H1 (cell line): Measurements from ENCODE around the gene PAIP1. TPM values are rescaled to one million over a fixed set of nuclear protein-coding genes. Genes with fewer than 3 reads are reported as not detected.

Experiments
- CTCF ChIA-PET: fragments of 300-600 bp; sonication (Branson Sonifier 250); formaldehyde crosslinking; loops from one replicate; lab custom pipeline; 2021; ENCODE audit not compliant: partially characterized antibody; lab: Charles Lee
- POLR2A ChIA-PET: fragments of 300-600 bp; sonication (Branson Sonifier 250); formaldehyde crosslinking; loops from one replicate; lab custom pipeline; 2021; ENCODE audit warnings: inconsistent platforms; ENCODE audit not compliant: partially characterized antibody; lab: Charles Lee
- DNase-seq, 2 experiments: peaks; one replicate each; pipeline versions ENCODE4 v3.0.0 to v3.0.0-alpha.2; 2010 to 2022; ENCODE audit warnings: low spot score in 2 of 2, low read depth in 1 of 2, mixed read lengths in 1 of 2
- FAIRE-seq: peaks from 2 replicates; lab custom pipeline; 2011; peaks lifted over from hg19 to GRCh38; lab: Jason Lieb, UNC
- H2AFZ ChIP-seq: 2 replicates; pipeline ENCODE4 v1.8.1; 2012; ENCODE audit warnings: low read length, inconsistent platforms
- H2AK5ac ChIP-seq: 2 replicates; pipeline ENCODE4 v1.6.1; 2013; ENCODE audit warnings: low read depth, low read length
- H2BK120ac ChIP-seq: replicated peaks from 2 replicates; pipeline ENCODE3; 2013; ENCODE audit warnings: low read depth, low read length, inconsistent platforms
- H2BK12ac ChIP-seq: 2 replicates; pipeline ENCODE4 v1.6.1; 2013; ENCODE audit warnings: low read depth, low read length
- H2BK15ac ChIP-seq: 2 replicates; pipeline ENCODE4 v1.6.1; 2013; ENCODE audit warnings: low read length
- H2BK20ac ChIP-seq: 2 replicates; pipeline ENCODE4 v1.6.1; 2013; ENCODE audit warnings: low read length
- H2BK5ac ChIP-seq: 2 replicates; pipeline ENCODE4 v1.6.1; 2013; ENCODE audit warnings: low read depth, low read length
- H3K14ac ChIP-seq: 2 replicates; pipeline ENCODE4 v1.6.1; 2013; ENCODE audit warnings: inconsistent platforms; ENCODE audit not compliant: insufficient read length
- H3K18ac ChIP-seq: 2 replicates; pipeline ENCODE4 v1.6.1; 2013; ENCODE audit warnings: low read length; ENCODE audit errors: extremely low read depth
- H3K23ac ChIP-seq: 2 replicates; pipeline ENCODE4 v1.6.1; 2013; ENCODE audit warnings: inconsistent platforms; ENCODE audit not compliant: insufficient read length
- H3K23me2 ChIP-seq: 2 replicates; pipeline ENCODE4 v1.6.1; 2013; ENCODE audit warnings: low read depth, low read length
- H3K27ac ChIP-seq: 2 replicates; pipeline ENCODE4 v1.6.1; 2011; ENCODE audit warnings: low read depth, low read length, inconsistent platforms
- H3K27me3 ChIP-seq, 4 experiments: replicated peaks in 1 of 4; 1 replicate in 1 of 4; 2 replicates in 3 of 4; pipeline versions ENCODE4 v1.6.1 to v1.8.1; 2011 to 2013; ENCODE audit warnings: low read length in 3 of 4, mild to moderate bottlenecking in 3 of 4, inconsistent platforms in 2 of 4, mixed read lengths in 2 of 4, moderate library complexity in 1 of 4; ENCODE audit not compliant: control insufficient read depth in 3 of 4, insufficient read depth in 3 of 4; ENCODE audit errors: extremely low read depth in 1 of 4
- H3K36me3 ChIP-seq, 4 experiments: 2 replicates each; pipeline versions ENCODE4 v1.6.1 to v1.8.1; 2011 to 2013; ENCODE audit warnings: mild to moderate bottlenecking in 4 of 4, low read length in 3 of 4, moderate library complexity in 2 of 4, control low read depth in 1 of 4, inconsistent platforms in 1 of 4; ENCODE audit not compliant: insufficient read depth in 4 of 4, control insufficient read depth in 2 of 4
- H3K4ac ChIP-seq: replicated peaks from 2 replicates; pipeline ENCODE3; 2013; ENCODE audit warnings: low read length, low read depth, mixed read lengths, inconsistent platforms; ENCODE audit not compliant: insufficient read length
- H3K4me1 ChIP-seq, 4 experiments: replicated peaks in 1 of 4; 1 replicate in 1 of 4; 2 replicates in 3 of 4; pipeline versions ENCODE4 v1.6.1 to v1.8.1; 2011 to 2013; ENCODE audit warnings: low read length in 3 of 4, inconsistent platforms in 2 of 4, mixed read lengths in 1 of 4; ENCODE audit not compliant: insufficient read depth in 4 of 4, control insufficient read depth in 3 of 4
- H3K4me2 ChIP-seq, 2 experiments: 2 replicates each; pipeline versions ENCODE4 v1.6.1 to v1.8.1; 2011 to 2013; ENCODE audit warnings: low read depth in 2 of 2, low read length in 2 of 2, control low read depth in 1 of 2, inconsistent platforms in 1 of 2, mild to moderate bottlenecking in 1 of 2; ENCODE audit not compliant: insufficient read depth in 1 of 2
- H3K4me3 ChIP-seq, 4 experiments: fragments of 200-600, 300-600 bp in 1 of 4; sonication (generic), shearing (Covaris generic), sonication (Bioruptor Twin) in 1 of 4; 2 replicates each; pipeline versions ENCODE4 v1.5.1 to v1.8.1; 2011 to 2016; ENCODE audit warnings: low read length in 4 of 4, low read depth in 3 of 4, control low read depth in 2 of 4, inconsistent platforms in 2 of 4, mild to moderate bottlenecking in 2 of 4, mixed read lengths in 1 of 4, moderate library complexity in 1 of 4; ENCODE audit not compliant: insufficient read depth in 2 of 4; ENCODE audit errors: extremely low read depth in 1 of 4
- H3K56ac ChIP-seq: replicated peaks from 2 replicates; pipeline ENCODE3; 2013; ENCODE audit warnings: low read depth, mild to moderate bottlenecking, mixed read lengths, low read length, inconsistent platforms; ENCODE audit not compliant: insufficient read length
- H3K79me1 ChIP-seq: 2 replicates; pipeline ENCODE4 v1.6.1; 2013; ENCODE audit warnings: low read depth, low read length, control low read depth
- H3K79me2 ChIP-seq, 2 experiments: 2 replicates each; pipeline versions ENCODE4 v1.6.1 to v1.8.1; 2012 to 2013; ENCODE audit warnings: low read length in 2 of 2, mild to moderate bottlenecking in 2 of 2, inconsistent platforms in 1 of 2; ENCODE audit not compliant: insufficient read depth in 2 of 2, control insufficient read depth in 1 of 2
- H3K9ac ChIP-seq, 4 experiments: replicated peaks in 1 of 4; 1 replicate in 1 of 4; 2 replicates in 3 of 4; pipeline versions ENCODE4 v1.6.1 to v1.8.1; 2011 to 2013; ENCODE audit warnings: low read depth in 3 of 4, low read length in 3 of 4, control low read depth in 2 of 4, mild to moderate bottlenecking in 2 of 4, moderate library complexity in 2 of 4, inconsistent platforms in 1 of 4; ENCODE audit errors: extremely low read depth in 1 of 4
- H3K9me3 ChIP-seq, 2 experiments: 2 replicates each; pipeline versions ENCODE4 v1.6.1 to v1.8.1; 2012 to 2013; ENCODE audit warnings: mild to moderate bottlenecking in 2 of 2, moderate library complexity in 2 of 2, control low read depth in 1 of 2, inconsistent platforms in 1 of 2, low read depth in 1 of 2, low read length in 1 of 2, mixed read lengths in 1 of 2; ENCODE audit not compliant: insufficient read depth in 2 of 2
- H4K20me1 ChIP-seq, 2 experiments: replicated peaks in 1 of 2; 2 replicates each; pipeline versions ENCODE3 to v1.8.1; 2011 to 2013; ENCODE audit warnings: inconsistent platforms in 2 of 2, low read length in 2 of 2, mild to moderate bottlenecking in 1 of 2; ENCODE audit not compliant: insufficient read depth in 2 of 2, control insufficient read depth in 1 of 2
- H4K5ac ChIP-seq: 2 replicates; pipeline ENCODE4 v1.6.1; 2013; ENCODE audit warnings: low read length, low read depth, mixed read lengths, inconsistent platforms; ENCODE audit not compliant: insufficient read length
- H4K8ac ChIP-seq: 2 replicates; pipeline ENCODE4 v1.8.0; 2013; ENCODE audit warnings: mild to moderate bottlenecking, moderate library complexity, low read length, inconsistent platforms; ENCODE audit not compliant: insufficient read depth; ENCODE audit errors: extremely low read depth
- H4K91ac ChIP-seq: replicated peaks from 2 replicates; pipeline ENCODE3; 2013; ENCODE audit warnings: low read length, mixed read lengths, inconsistent platforms; ENCODE audit not compliant: insufficient read length
- CHD2 ChIP-seq: IDR thresholded peaks from 2 replicates; pipeline ENCODE4 v1.6.1; 2012; ENCODE audit warnings: low read length, improper control_type of control experiment
- GABPA ChIP-seq: IDR thresholded peaks from 2 replicates; pipeline ENCODE4 v1.6.1; 2011; ENCODE audit warnings: mild to moderate bottlenecking, low read length, moderate library complexity, borderline replicate concordance; ENCODE audit not compliant: insufficient read depth
- JUND ChIP-seq: IDR thresholded peaks from 2 replicates; pipeline ENCODE4 v1.6.1; 2011; ENCODE audit warnings: mild to moderate bottlenecking, improper control_type of control experiment, low read length
- KDM5A ChIP-seq: fragments of 200-600 bp; IDR thresholded peaks from 2 replicates; pipeline ENCODE4 v1.7.1; 2012; ENCODE audit warnings: mild to moderate bottlenecking, low read length, inconsistent platforms, mixed read lengths
- RAD21 ChIP-seq, 2 experiments: IDR thresholded peaks in 1 of 2; conservative IDR thresholded peaks in 1 of 2; 2 replicates each; pipeline ENCODE4 v1.6.1; 2011; ENCODE audit warnings: low read depth in 2 of 2, low read length in 2 of 2, improper control_type of control experiment in 1 of 2, inconsistent platforms in 1 of 2, mild to moderate bottlenecking in 1 of 2, moderate library complexity in 1 of 2
- SP2 ChIP-seq: IDR thresholded peaks from 2 replicates; pipeline ENCODE4 v1.6.1; 2012; ENCODE audit warnings: mild to moderate bottlenecking, low read length, inconsistent platforms
- TEAD4 ChIP-seq: IDR thresholded peaks from 2 replicates; pipeline ENCODE4 v1.6.1; 2012; ENCODE audit warnings: low read depth, low read length, inconsistent platforms, mixed read lengths
- ZNF274 ChIP-seq: IDR thresholded peaks from 2 replicates; pipeline ENCODE4 v1.7.0; 2012; ENCODE audit warnings: low read length, borderline replicate concordance; ENCODE audit errors: extremely low read depth
- polyA plus RNA-seq, 7 experiments: library from polyadenylated mRNA; depleted of rRNA in 3 of 7; stranded (reverse) in 5 of 7; unstranded in 2 of 7; fragments of >200 nt in 5 of 7; fragments of 200-250 nt in 2 of 7; gene quantifications; 1 replicate in 5 of 7; 2 replicates in 1 of 7; 4 replicates in 1 of 7; pipeline versions ENCODE4 v1.2.1 to v1.2.3, GENCODE V29; 2011 to 2013; ENCODE audit warnings: missing spikeins in 2 of 7, mixed read lengths in 2 of 7
- total RNA-seq: library from RNA; stranded (reverse); fragmentation: NEBNext Ultra II Directional; extraction: Animal tissue kit (Norgen Biotek cat#: 25700); gene quantifications from 2 replicates; pipeline ENCODE4 v1.2.1, GENCODE V29; 2021
- TF ChIP-seq, protein P1 (sequence below): IDR thresholded peaks from 2 replicates; pipeline ENCODE4 v1.6.1; 2011; ENCODE audit warnings: low read depth, mild to moderate bottlenecking, low read length; ENCODE audit not compliant: insufficient read depth

PAIP1 gene
- total and polyA plus RNA-seq, 2 of the 8 experiments (the other 6 are each of a cell fraction or from before 2014, with no cell fraction given) = 62.9 to 89.5 TPM

DNA sequence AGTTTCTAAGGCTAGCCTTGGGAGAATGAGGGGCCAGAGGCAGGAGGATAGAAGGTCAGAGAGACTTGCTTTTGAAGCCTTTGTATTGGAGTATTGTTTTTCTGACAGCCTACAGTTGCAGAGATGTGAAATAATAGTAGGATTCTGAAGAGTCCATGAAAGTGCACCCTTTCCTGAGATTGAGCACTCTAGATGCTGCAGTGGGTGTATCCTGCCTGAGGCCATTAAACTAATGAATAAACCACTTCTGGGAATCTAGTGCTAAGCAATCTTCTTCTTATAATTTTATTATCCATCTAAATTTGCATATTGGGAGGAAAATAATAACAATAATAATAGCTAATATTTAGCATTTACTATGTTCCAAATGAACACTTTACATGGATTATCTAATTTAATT is 26.8 kb upstream of the PAIP1 start:
- Histone ChIP-seq H3K79me1 (no peaks in the 10 kb centered on the region), H2BK120ac (no peak overlapping the region), H4K20me1 (no peaks in the 10 kb centered on the region), H4K91ac (no peak overlapping the region), H3K27me3 (no peaks in the 10 kb centered on the region), H3K4ac (no peak overlapping the region), H2BK15ac (no peak overlapping the region), H3K4me1 (no peaks in the 10 kb centered on the region), H3K4me3 (no peak overlapping the region), H3K23me2 (no peaks in the 10 kb centered on the region), H3K9me3 (peaks cover 9% of the 10 kb centered on the region in 2 experiments), H3K9ac (no peak overlapping the region), H3K18ac (no peak overlapping the region), H3K4me2 (no peak overlapping the region), H4K5ac (no peak overlapping the region), H3K56ac (no peak overlapping the region), H3K36me3 (no peaks in the 10 kb centered on the region; a peak in 1 of 8 replicates), H3K23ac (no peak overlapping the region), H2BK12ac (no peak overlapping the region), H3K14ac (no peak overlapping the region), H4K8ac (no peak overlapping the region), H2BK5ac (no peak overlapping the region), H2AK5ac (no peak overlapping the region), H3K79me2 (no peaks in the 10 kb centered on the region), H3K27ac (no peak overlapping the region), H2BK20ac (no peak overlapping the region), H2AFZ (no peak overlapping the region)
- DNase-seq (no peak), FAIRE-seq (no peak)
- ChIA-PET CTCF (no interaction called here), POLR2A (no interaction called here)
- TF ChIP-seq TEAD4 = no peak
- TF ChIP-seq GABPA = no peak
- no peak for TF ChIP-seq RAD21 (IDR thresholded peaks at IDR 0.05 in 1 of 2, conservative IDR thresholded peaks at IDR 0.05 in 1 of 2; ENCODE audit: low read depth in 2 of 2, low read length in 2 of 2)
- TF ChIP-seq KDM5A = no peak
- TF ChIP-seq, protein P1, sequence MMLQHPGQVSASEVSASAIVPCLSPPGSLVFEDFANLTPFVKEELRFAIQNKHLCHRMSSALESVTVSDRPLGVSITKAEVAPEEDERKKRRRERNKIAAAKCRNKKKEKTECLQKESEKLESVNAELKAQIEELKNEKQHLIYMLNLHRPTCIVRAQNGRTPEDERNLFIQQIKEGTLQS = no peak
- no peak for TF ChIP-seq SP2
- no peak for TF ChIP-seq JUND
- TF ChIP-seq ZNF274 = no peak
- no peak for TF ChIP-seq CHD2
